RCC 7860 (cell line): Measurements from ENCODE around the gene MEI4.
A peak's percentile ranks its signal among the peaks of the same experiment; 100 is the strongest.
"Not testable (repeated sequence)": the region's sequence is repeated elsewhere in the genome, so short reads cannot be mapped to it uniquely, and the experiment has no call there.

ENCODE experiments used
- DNase-seq: peaks from one replicate; pipeline ENCODE4 v3.0.0-alpha.2; 2015; ENCODE audit warnings: low spot score
- FAIRE-seq: peaks from 2 replicates; lab custom pipeline; 2012; peaks lifted over from hg19 to GRCh38; lab: Jason Lieb, UNC

Gene MEI4

GRCh38 chr6:77652739-77653138 is at the start of gene MEI4:
Gene MEI4 (plus strand): TSS chr6:77653039. CDS start chr6:77690672, 37,633 bp downstream.
- DNase-seq, result no peak
- FAIRE-seq, result no peak

- DNase-seq (no peak), FAIRE-seq (no peak)
Measured at GRCh38 chr6:77604476-77604875, 48.4 kb upstream of the MEI4 start.

GRCh38 chr6:77607004-77607403 is 45.8 kb upstream of the MEI4 start:
- DNase-seq (no peak), FAIRE-seq (no peak)

GRCh38 chr6:77609106-77609505 is 43.7 kb upstream of the MEI4 start:
- FAIRE-seq, result no peak
- no peak for DNase-seq

GRCh38 chr6:77619114-77619513 is 33.7 kb upstream of the MEI4 start:
- DNase-seq, result no peak

GRCh38 chr6:77620278-77620882 is 32.5 kb upstream of the MEI4 start:
- DNase-seq (peak; percentile 11), FAIRE-seq (no peak)

More at GRCh38 chr6:77619114-77619513, 33.7 kb upstream of the MEI4 start:
- no peak for FAIRE-seq

- DNase-seq (no peak), FAIRE-seq (no peak)
Measured at GRCh38 chr6:77624515-77624914, 28.3 kb upstream of the MEI4 start.

GRCh38 chr6:77626426-77626825 is 26.4 kb upstream of the MEI4 start:
- no peak for FAIRE-seq

GRCh38 chr6:77630014-77630413 is 22.8 kb upstream of the MEI4 start:
- FAIRE-seq, result no peak

More at GRCh38 chr6:77626426-77626825, 26.4 kb upstream of the MEI4 start:
- no peak for DNase-seq

GRCh38 chr6:77633471-77633870 is 19.4 kb upstream of the MEI4 start:
- DNase-seq, result no peak
- FAIRE-seq, result no peak

More at GRCh38 chr6:77630014-77630413, 22.8 kb upstream of the MEI4 start:
- no peak for DNase-seq

- DNase-seq (no peak), FAIRE-seq (no peak)
Measured at GRCh38 chr6:77633993-77634715, 18.7 kb upstream of the MEI4 start.

GRCh38 chr6:77638129-77638830 is 14.6 kb upstream of the MEI4 start:
- no peak for DNase-seq
- FAIRE-seq, result no peak

- DNase-seq, result no peak
- FAIRE-seq, result no peak
Measured at GRCh38 chr6:77644102-77644705, 8.6 kb upstream of the MEI4 start.

GRCh38 chr6:77650098-77650663 is 2.7 kb upstream of the MEI4 start:
- FAIRE-seq (no peak), DNase-seq (no peak)

GRCh38 chr6:77653816-77654215 is 977 bp downstream of the MEI4 start:
- FAIRE-seq (no peak), DNase-seq (no peak)

- FAIRE-seq, DNase-seq: not testable (repeated sequence)
Measured at GRCh38 chr6:77655035-77655434, 2.2 kb downstream of the MEI4 start.

GRCh38 chr6:77656999-77657764 is 4.3 kb downstream of the MEI4 start:
- DNase-seq, result no peak
- FAIRE-seq, result no peak

GRCh38 chr6:77666340-77666739 is 13.5 kb downstream of the MEI4 start:
- FAIRE-seq (no peak), DNase-seq (no peak)

- DNase-seq (no peak), FAIRE-seq (no peak)
Measured at GRCh38 chr6:77666846-77667245, 14.0 kb downstream of the MEI4 start.

GRCh38 chr6:77669913-77670312 is 17.1 kb downstream of the MEI4 start:
- no peak for FAIRE-seq
- DNase-seq, result no peak
